ENCODE results near the gene KLF7. TPM values are rescaled to one million over a fixed set of nuclear protein-coding genes. Genes with fewer than 3 reads are reported as not detected.
A peak's percentile ranks its signal among the peaks of the same experiment; 100 is the strongest.

Gene KLF7
- total RNA-seq, 2 donors from 2014 or later: 27.2 to 28.3 TPM

DNA sequence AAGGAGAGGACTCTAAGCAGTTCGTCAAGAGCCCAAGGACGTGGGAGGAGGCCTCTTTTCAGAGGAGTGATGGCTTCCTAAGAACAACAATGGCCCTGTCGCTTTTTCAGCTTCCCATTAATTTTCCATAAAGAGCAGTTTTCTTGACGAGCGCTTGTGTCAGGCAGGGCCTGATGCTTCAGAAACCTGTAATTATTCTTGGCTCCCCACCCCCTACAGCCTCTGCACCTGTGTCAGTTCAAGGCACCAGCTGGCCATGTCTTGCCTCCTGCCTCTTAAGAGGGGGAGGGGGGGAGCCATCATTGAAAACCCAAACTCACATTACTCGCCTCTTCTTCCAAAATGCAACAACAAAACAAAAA is 32.3 kb downstream of the KLF7 start:
- Histone ChIP-seq H3K4me3 (peak overlapping the region; percentile 43), H3K4me1 (ENCODE audit: control insufficient read depth in 1 of 2, low read depth in 2 of 2) (peaks cover 77 to 91% of the 10 kb centered on the region in 2 donors)

GRCh38 chr2:207132019-207132418 is 33.7 kb downstream of the KLF7 start:
- peaks cover 65 to 77% of the 10 kb centered on the region in 2 donors for H3K4me1 ChIP-seq (ENCODE audit: control insufficient read depth in 1 of 2, low read depth in 2 of 2)
- ATAC-seq (ENCODE audit: insufficient number of reproducible peaks, low FRiP score, low read depth) (no peak), DNase-seq (ENCODE audit: low spot score) (no peak)
- peak overlapping the region; percentile 73 to 86 for H3K27ac ChIP-seq
- H3K27me3 ChIP-seq (replicated peaks; ENCODE audit: insufficient read depth): no peaks in the 10 kb centered on the region
- no peak for TF ChIP-seq CTCF (IDR thresholded peaks at IDR 0.05)
- H3K36me3 ChIP-seq: no peaks in the 10 kb centered on the region
- H3K9me3 ChIP-seq: peaks cover 6% of the 10 kb centered on the region
- H3K4me3 ChIP-seq: no peak overlapping the region

More for the DNA sequence above, 32.3 kb downstream of the KLF7 start:
- peak overlapping the region; percentile 73 to 86 for H3K27ac ChIP-seq
- no peaks in the 10 kb centered on the region for H3K27me3 ChIP-seq (replicated peaks; ENCODE audit: insufficient read depth)
- no peaks in the 10 kb centered on the region for H3K36me3 ChIP-seq
- DNase-seq (ENCODE audit: low spot score) (no peak), ATAC-seq (ENCODE audit: insufficient number of reproducible peaks, low FRiP score, low read depth) (no peak)
- H3K9me3 ChIP-seq: no peaks in the 10 kb centered on the region
- TF ChIP-seq CTCF (IDR thresholded peaks at IDR 0.05): no peak

DNA sequence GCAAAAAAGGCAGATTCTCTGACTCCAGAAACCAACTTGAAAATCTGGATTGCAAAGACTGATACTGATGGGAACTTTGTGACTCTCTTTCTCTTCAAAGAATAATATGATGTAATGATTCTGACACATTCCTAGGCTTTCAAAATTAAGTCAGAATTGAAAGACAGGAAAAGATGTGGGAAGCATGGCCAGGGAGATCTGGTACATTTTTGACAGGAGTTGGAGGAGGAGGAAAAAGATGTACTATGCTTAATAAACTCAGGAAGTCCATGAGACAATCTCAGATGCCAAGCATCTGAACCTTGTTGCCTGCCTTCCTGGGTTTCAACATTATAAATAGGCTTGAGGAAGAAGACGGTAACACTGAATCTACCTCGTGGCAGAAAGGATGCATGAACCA is 34.2 kb downstream of the KLF7 start:
- no peak for TF ChIP-seq CTCF (IDR thresholded peaks at IDR 0.05)
- peaks cover 60 to 73% of the 10 kb centered on the region in 2 donors for H3K4me1 ChIP-seq (ENCODE audit: control insufficient read depth in 1 of 2, low read depth in 2 of 2)
- no peak for ATAC-seq (ENCODE audit: insufficient number of reproducible peaks, low FRiP score, low read depth)
- no peaks in the 10 kb centered on the region for H3K36me3 ChIP-seq
- no peak overlapping the region for H3K4me3 ChIP-seq
- H3K27ac ChIP-seq: peak overlapping the region; percentile 73 to 86
- H3K27me3 ChIP-seq (replicated peaks; ENCODE audit: insufficient read depth): no peaks in the 10 kb centered on the region
- H3K9me3 ChIP-seq: peaks cover 7% of the 10 kb centered on the region
- no peak for DNase-seq (ENCODE audit: low spot score)

DNA sequence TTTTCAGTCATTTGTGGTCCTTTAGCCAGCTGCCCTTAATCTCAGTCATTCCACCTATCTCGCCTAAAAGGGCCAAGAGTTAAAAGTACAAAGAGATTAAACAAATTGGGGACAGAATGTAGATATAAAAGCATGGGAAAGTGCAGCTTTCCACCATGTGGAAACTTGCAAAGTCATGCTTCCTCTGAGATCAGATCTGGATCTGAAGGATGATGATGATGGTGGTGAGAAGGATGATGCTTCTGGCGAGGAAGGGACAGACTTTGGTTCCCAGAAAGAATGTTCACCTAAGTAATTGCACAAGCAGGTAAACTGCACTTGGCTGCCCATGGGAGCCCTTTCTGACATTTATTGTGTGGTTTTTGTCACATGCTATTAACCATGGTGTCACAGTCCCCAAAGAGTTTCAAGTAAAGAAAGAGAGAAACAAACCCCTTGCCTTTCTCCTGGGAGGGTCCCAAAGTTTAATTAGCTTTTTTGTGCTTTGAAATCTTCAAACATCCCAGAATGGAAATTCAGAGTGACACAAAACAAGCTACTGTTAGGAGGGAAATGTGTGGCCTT is 34.7 kb downstream of the KLF7 start:
- H3K4me1 ChIP-seq (ENCODE audit: control insufficient read depth in 1 of 2, low read depth in 2 of 2): peaks cover 55 to 67% of the 10 kb centered on the region in 2 donors
- no peak for ATAC-seq (ENCODE audit: insufficient number of reproducible peaks, low FRiP score, low read depth)

DNA sequence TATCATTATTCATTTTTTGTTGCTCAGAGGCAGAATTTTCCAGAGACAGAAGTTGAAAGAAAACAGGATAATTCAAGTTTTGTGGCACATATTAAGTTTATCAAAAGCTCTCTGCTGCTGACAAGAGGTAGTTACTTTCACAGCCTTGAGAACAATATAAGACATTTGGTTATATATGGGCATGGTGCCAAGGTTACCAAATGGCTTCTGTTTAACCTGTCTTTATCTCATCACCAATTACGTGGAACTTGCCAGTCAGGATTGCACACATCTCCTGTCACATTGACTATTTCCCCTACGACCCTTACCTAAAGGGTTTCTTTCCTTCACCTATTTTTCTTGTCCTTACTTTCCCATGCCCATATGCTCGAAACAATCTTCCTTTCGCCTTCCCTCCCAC is 35.9 kb downstream of the KLF7 start:
- H3K4me1 ChIP-seq (ENCODE audit: control insufficient read depth in 1 of 2, low read depth in 2 of 2): peaks cover 43 to 55% of the 10 kb centered on the region in 2 donors
- no peaks in the 10 kb centered on the region for H3K27me3 ChIP-seq (replicated peaks; ENCODE audit: insufficient read depth)
- DNase-seq (ENCODE audit: low spot score): no peak
- H3K27ac ChIP-seq: peak overlapping the region in 1 of 2 donors; percentile 86
- no peaks in the 10 kb centered on the region for H3K36me3 ChIP-seq
- ATAC-seq (ENCODE audit: insufficient number of reproducible peaks, low FRiP score, low read depth): no peak
- H3K9me3 ChIP-seq: peaks cover 7% of the 10 kb centered on the region
- no peak overlapping the region for H3K4me3 ChIP-seq
- TF ChIP-seq CTCF (IDR thresholded peaks at IDR 0.05): no peak

More for the DNA sequence above, 34.7 kb downstream of the KLF7 start:
- peaks cover 7% of the 10 kb centered on the region for H3K9me3 ChIP-seq
- no peak for DNase-seq (ENCODE audit: low spot score)
- no peaks in the 10 kb centered on the region for H3K27me3 ChIP-seq (replicated peaks; ENCODE audit: insufficient read depth)
- H3K4me3 ChIP-seq: no peak overlapping the region
- no peaks in the 10 kb centered on the region for H3K36me3 ChIP-seq
- peak overlapping the region; percentile 73 to 86 for H3K27ac ChIP-seq
- no peak for TF ChIP-seq CTCF (IDR thresholded peaks at IDR 0.05)

All from thoracic aorta (tissue), 2 donors.